ENCODE results near the gene NR5A1.

Gene NR5A1

GRCh38 chr9:124502711-124503702 lies 4.2 kb downstream of the NR5A1 start:
- H3K4me1 ChIP-seq (ENCODE audit: insufficient read depth, insufficient read length) = peaks cover 26% of the 10 kb centered on the region
- no peak overlapping the region for H3K4me3 ChIP-seq (ENCODE audit: insufficient read length, low read depth)
- no peaks in the 10 kb centered on the region for H3K36me3 ChIP-seq (ENCODE audit: insufficient read depth, insufficient read length, low read length)
- H3K9ac ChIP-seq (ENCODE audit: insufficient read length, low read depth) = no peak overlapping the region
- H3K27me3 ChIP-seq (ENCODE audit: insufficient read depth, insufficient read length) = peaks cover 29% of the 10 kb centered on the region
- no peak for TF ChIP-seq ZNF274 (IDR thresholded peaks at IDR 0.05; ENCODE audit: low read depth, low read length)
- no peak for TF ChIP-seq SUZ12 (IDR thresholded peaks at IDR 0.05; ENCODE audit: extremely low read depth, insufficient read depth, insufficient read length)
- no peak for TF ChIP-seq YY1 (IDR thresholded peaks at IDR 0.05; ENCODE audit: insufficient read depth, insufficient read length)
- H3K9me3 ChIP-seq (ENCODE audit: insufficient read depth, low read length) = no peaks in the 10 kb centered on the region
- DNase-seq (ENCODE audit: low read depth, low spot score) = no peak

DNA sequence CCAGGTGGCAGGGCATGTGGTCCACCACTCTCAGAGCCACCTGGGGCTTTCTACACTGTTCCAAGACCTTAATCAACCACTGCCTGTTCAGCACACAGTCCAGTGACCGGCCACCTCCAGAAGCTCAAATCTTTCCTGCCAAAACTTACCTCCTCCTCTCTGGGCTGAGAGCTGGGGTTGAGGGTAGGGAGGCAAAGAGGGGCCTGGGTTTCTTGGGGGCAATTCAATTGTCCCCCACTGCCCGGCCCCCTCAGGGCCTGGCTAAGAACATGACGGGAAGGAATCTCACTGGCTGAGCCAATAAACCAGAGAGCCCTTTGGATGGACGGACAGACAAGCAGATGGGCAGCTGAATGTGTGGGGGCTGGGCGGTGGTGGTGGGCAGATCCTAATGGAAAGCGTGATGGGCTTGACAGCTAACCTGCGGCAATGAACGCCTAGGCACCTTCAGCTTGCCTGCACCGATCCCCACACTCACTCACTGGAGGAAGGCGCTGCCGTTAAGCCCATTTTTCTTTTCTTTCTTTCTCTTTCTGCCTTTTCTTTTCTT lies 5.4 kb downstream of the NR5A1 start:
- Histone ChIP-seq H3K27me3 (ENCODE audit: insufficient read depth, insufficient read length) (peaks cover 29% of the 10 kb centered on the region), H3K4me1 (ENCODE audit: insufficient read depth, insufficient read length) (peaks cover 24% of the 10 kb centered on the region), H3K4me3 (ENCODE audit: insufficient read length, low read depth) (no peak overlapping the region), H3K36me3 (ENCODE audit: insufficient read depth, insufficient read length, low read length) (no peaks in the 10 kb centered on the region), H3K9ac (ENCODE audit: insufficient read length, low read depth) (no peak overlapping the region), H3K9me3 (ENCODE audit: insufficient read depth, low read length) (no peaks in the 10 kb centered on the region)
- no peak for DNase-seq (ENCODE audit: low read depth, low spot score)
- TF ChIP-seq YY1 (IDR thresholded peaks at IDR 0.05; ENCODE audit: insufficient read depth, insufficient read length) (no peak), ZNF274 (IDR thresholded peaks at IDR 0.05; ENCODE audit: low read depth, low read length) (no peak)

DNA sequence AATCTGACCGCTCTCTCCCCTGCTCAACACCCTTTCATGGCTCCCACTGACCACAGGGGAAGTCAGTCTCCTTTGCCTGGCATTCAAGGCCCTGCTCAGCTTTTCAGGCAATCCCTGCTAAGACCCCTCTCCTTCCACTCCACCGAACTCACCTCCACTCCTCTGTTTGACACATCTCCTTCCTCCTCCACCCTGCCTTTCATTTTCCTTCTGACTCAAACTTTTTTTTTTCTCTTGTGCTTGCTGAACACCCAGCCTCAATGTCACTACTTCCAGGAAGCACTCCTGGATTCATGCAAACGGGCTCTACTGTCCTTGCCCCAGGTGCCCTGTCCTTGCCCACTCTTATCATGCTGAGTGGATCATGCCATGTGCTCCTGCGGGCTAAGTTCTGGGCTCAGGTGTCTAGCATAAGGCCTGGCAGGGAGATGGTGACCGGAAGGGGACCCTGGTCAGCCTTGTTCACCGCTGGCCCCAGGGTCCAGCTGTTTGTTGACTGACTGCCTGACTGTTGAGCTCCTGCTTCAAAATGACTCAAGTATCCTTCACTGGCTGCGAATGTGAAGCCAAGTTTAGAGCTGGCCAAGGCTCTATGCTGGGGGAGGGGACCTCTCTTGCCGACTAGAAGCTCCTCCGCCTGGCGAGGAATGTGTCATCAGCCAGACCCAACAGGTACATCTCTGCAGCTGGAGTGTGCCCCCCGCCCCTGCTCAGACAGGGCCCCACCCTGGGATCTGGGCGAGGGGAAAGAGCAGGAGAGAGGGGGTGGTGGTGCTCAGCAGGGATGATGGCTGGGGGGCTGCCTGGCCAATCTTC lies 6.2 kb downstream of the NR5A1 start:
- Histone ChIP-seq H3K9ac (ENCODE audit: insufficient read length, low read depth) (no peak overlapping the region), H3K27me3 (ENCODE audit: insufficient read depth, insufficient read length) (peaks cover 29% of the 10 kb centered on the region), H3K9me3 (ENCODE audit: insufficient read depth, low read length) (no peaks in the 10 kb centered on the region), H3K4me3 (ENCODE audit: insufficient read length, low read depth) (no peak overlapping the region), H3K4me1 (ENCODE audit: insufficient read depth, insufficient read length) (peaks cover 19% of the 10 kb centered on the region), H3K36me3 (ENCODE audit: insufficient read depth, insufficient read length, low read length) (no peaks in the 10 kb centered on the region)
- no peak for DNase-seq (ENCODE audit: low read depth, low spot score)
- TF ChIP-seq SUZ12 (IDR thresholded peaks at IDR 0.05; ENCODE audit: extremely low read depth, insufficient read depth, insufficient read length) = no peak
- no peak for TF ChIP-seq ZNF274 (IDR thresholded peaks at IDR 0.05; ENCODE audit: low read depth, low read length)
- TF ChIP-seq YY1 (IDR thresholded peaks at IDR 0.05; ENCODE audit: insufficient read depth, insufficient read length) = no peak

DNA sequence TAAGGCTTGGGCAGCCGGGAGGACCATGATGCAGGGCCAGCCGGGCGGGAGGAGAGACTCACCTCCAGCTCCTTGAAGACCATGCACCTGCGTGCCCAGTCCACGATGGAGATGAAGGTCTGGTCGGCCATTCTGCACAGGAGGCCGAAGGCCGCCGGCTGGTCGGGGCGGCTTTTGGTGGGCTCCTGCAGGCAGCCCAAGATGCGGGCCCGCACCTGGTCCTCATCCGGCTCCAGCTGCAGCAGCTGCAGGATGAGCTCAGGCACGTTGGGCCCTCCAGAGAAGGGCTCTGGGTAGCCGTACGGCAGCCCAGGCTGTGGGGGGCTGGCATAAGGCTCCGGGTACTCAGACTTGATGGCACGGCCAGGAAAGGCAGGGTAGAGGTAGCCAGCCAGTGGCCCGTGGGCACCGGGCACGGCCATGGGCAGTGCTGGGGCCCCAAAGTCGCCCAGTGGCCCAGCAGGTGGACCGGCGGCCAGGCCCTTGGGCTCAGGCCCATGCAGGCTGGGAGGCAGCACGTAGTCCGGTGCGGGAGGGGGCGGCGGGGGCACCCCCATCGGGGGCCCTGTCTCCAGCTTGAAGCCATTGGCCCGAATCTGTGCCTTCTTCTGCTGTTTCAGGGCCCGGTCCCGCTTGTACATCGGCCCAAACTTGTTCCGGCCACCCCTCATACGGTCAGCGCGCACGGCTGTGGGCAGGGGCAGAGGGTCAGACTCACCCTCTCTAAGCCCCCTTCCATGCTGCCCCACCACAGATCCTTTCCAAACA lies 7.0 kb downstream of the NR5A1 start:
- Histone ChIP-seq H3K4me1 (ENCODE audit: insufficient read depth, insufficient read length) (peaks cover 21% of the 10 kb centered on the region), H3K9me3 (ENCODE audit: insufficient read depth, low read length) (no peaks in the 10 kb centered on the region), H3K36me3 (ENCODE audit: insufficient read depth, insufficient read length, low read length) (no peaks in the 10 kb centered on the region), H3K27me3 (ENCODE audit: insufficient read depth, insufficient read length) (peaks cover 21% of the 10 kb centered on the region), H3K9ac (ENCODE audit: insufficient read length, low read depth) (no peak overlapping the region), H3K4me3 (ENCODE audit: insufficient read length, low read depth) (no peak overlapping the region)
- TF ChIP-seq SUZ12 (IDR thresholded peaks at IDR 0.05; ENCODE audit: extremely low read depth, insufficient read depth, insufficient read length) (no peak), YY1 (IDR thresholded peaks at IDR 0.05; ENCODE audit: insufficient read depth, insufficient read length) (no peak), ZNF274 (IDR thresholded peaks at IDR 0.05; ENCODE audit: low read depth, low read length) (no peak)
- DNase-seq (ENCODE audit: low read depth, low spot score) = no peak

DNA sequence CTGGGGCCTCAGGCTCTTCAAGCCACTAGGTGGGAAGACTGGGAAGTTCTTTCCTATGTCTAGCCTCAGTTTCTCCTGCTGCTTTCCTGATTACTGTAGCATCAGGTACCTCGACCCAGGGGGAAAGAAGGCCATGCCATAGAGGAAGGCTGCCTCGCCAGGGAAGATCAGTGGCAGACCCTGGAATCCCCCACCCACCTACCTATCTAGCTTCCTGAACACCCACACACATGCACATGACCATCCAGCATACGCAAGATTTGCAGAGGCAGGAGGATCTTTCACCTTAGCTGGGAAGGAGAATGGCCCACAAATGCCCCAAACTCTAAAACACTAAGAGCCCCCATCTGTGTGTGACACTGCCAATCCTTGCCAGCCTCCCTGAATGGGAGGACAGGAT lies 8.0 kb downstream of the NR5A1 start:
- no peaks in the 10 kb centered on the region for H3K9me3 ChIP-seq (ENCODE audit: insufficient read depth, low read length)
- H3K27me3 ChIP-seq (ENCODE audit: insufficient read depth, insufficient read length) = peaks cover 14% of the 10 kb centered on the region
- no peak for TF ChIP-seq SUZ12 (IDR thresholded peaks at IDR 0.05; ENCODE audit: extremely low read depth, insufficient read depth, insufficient read length)
- TF ChIP-seq ZNF274 (IDR thresholded peaks at IDR 0.05; ENCODE audit: low read depth, low read length) = no peak
- TF ChIP-seq YY1 (IDR thresholded peaks at IDR 0.05; ENCODE audit: insufficient read depth, insufficient read length) = no peak
- H3K9ac ChIP-seq (ENCODE audit: insufficient read length, low read depth) = no peak overlapping the region
- DNase-seq (ENCODE audit: low read depth, low spot score) = no peak
- no peak overlapping the region for H3K4me3 ChIP-seq (ENCODE audit: insufficient read length, low read depth)
- no peaks in the 10 kb centered on the region for H3K36me3 ChIP-seq (ENCODE audit: insufficient read depth, insufficient read length, low read length)
- H3K4me1 ChIP-seq (ENCODE audit: insufficient read depth, insufficient read length) = peaks cover 20% of the 10 kb centered on the region

DNA sequence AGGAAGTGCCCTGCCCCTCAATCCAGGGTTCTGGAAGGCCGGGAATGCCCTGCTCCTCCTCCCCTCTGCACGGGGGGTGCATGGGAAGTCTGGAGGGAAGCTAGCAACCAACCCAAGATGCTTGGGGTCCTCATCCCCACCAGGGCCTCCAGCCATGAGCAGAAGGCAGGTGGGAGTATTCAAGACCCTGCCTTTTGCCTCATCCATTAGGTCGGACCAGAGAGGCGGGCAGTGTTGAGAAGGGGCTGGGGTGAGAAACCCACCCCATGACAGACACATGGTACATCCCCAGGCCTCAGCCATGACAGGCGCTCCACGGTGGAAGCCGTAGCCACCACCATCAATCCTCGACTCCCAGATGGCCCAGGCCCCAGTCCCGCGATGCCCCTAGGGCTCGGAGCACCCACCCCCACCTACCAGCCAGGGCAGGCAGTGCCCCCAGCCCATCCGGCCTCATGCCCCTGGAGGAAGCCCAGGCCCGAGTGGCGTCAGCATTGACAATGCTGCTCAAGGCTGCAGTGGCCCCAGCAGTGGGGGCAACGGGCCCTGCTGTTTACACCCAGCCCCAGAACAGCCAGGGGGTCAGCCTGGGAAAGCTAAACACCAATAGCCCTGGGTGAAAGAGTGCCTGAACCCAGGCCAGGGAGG lies 8.6 kb downstream of the NR5A1 start:
- DNase-seq (ENCODE audit: low read depth, low spot score) = no peak
- Histone ChIP-seq H3K4me1 (ENCODE audit: insufficient read depth, insufficient read length) (peaks cover 20% of the 10 kb centered on the region), H3K9me3 (ENCODE audit: insufficient read depth, low read length) (no peaks in the 10 kb centered on the region), H3K36me3 (ENCODE audit: insufficient read depth, insufficient read length, low read length) (no peaks in the 10 kb centered on the region), H3K4me3 (ENCODE audit: insufficient read length, low read depth) (no peak overlapping the region), H3K9ac (ENCODE audit: insufficient read length, low read depth) (no peak overlapping the region), H3K27me3 (ENCODE audit: insufficient read depth, insufficient read length) (peaks cover 8% of the 10 kb centered on the region)
- no peak for TF ChIP-seq YY1 (IDR thresholded peaks at IDR 0.05; ENCODE audit: insufficient read depth, insufficient read length)

Data from NT2/D1 (cell line).